Pancreas (tissue), 10 donors: ENCODE results near the gene RABGGTB. TPM values are rescaled to one million over a fixed set of nuclear protein-coding genes. Genes with fewer than 3 reads are reported as not detected.
A peak's percentile ranks its signal among the peaks of the same experiment; 100 is the strongest.
"Not testable (repeated sequence)": the region's sequence is repeated elsewhere in the genome, so short reads cannot be mapped to it uniquely, and the experiment has no call there.

Experiments
- ATAC-seq, 4 donors: fragments of 200-7000 bp; cut with Tn5 transposase; one replicate each; pipeline versions ENCODE4 v1.8.0 to v1.9.1; 2020; ENCODE audit warnings: mild to moderate bottlenecking in 4 of 4, moderate library complexity in 4 of 4
- DNase-seq, 6 donors: peaks; one replicate each; pipeline ENCODE4 v3.0.0-alpha.2; 2020
- FAIRE-seq: peaks from 2 replicates; lab custom pipeline; 2012; peaks lifted over from hg19 to GRCh38; lab: Jason Lieb, UNC
- H3K27ac ChIP-seq, 4 donors: fragments of 200-600 bp; sonication (generic); 1 replicate in 3 of 4; 2 replicates in 1 of 4; pipeline versions ENCODE4 v1.5.0 to v1.8.0; 2020
- H3K27me3 ChIP-seq, 4 donors: fragments of 200-600 bp; one replicate each; pipeline ENCODE4 v1.8.0; 2021
- H3K36me3 ChIP-seq, 3 donors: fragments of 200-600 bp; sonication (generic) in 1 of 3; one replicate each; pipeline versions ENCODE4 v1.5.0 to v1.8.0; 2020 to 2021
- H3K4me1 ChIP-seq, 3 donors: fragments of 200-600 bp; one replicate each; pipeline ENCODE4 v1.8.0; 2021
- H3K4me3 ChIP-seq, 4 donors: fragments of 200-600 bp; sonication (generic) in 2 of 4; one replicate each; pipeline versions ENCODE4 v1.5.0 to v1.8.0; 2020 to 2021
- H3K9me3 ChIP-seq, 4 donors: fragments of 200-600 bp; one replicate each; pipeline ENCODE4 v1.8.0; 2021
- WGBS, 2 donors: extraction: QIAGEN DNeasy Blood & Tissue Kit; methylation state at CpG; one replicate each; pipeline ENCODE4 v1.1.7; 2013; 5-methylcytosine and 5-hydroxymethylcytosine counted together
- intact Hi-C, 3 donors: fragments of 100-400 bp; cut with DNase I; formaldehyde crosslinking; loops; one replicate each; pipeline versions ENCODE4 v1.11.1 to v1.14.2; 2022
- polyA plus RNA-seq, 2 donors: library from polyadenylated mRNA; stranded (reverse); fragments of 200-250 nt; gene quantifications; one replicate each; pipeline ENCODE4 v1.2.3, GENCODE V29; 2013
- total RNA-seq, 6 donors: library from RNA; stranded (reverse); fragmentation: NEBNext Ultra II Directional in 4 of 6; extraction: Animal tissue kit (Norgen Biotek cat#: 25700) in 4 of 6; gene quantifications; one replicate each; pipeline versions ENCODE4 v1.2.1 to v1.2.4, GENCODE V29; 2021 to 2023
- TF ChIP-seq, protein P1 (sequence below), 4 donors: fragments of 200-600 bp; sonication (generic) in 3 of 4; IDR thresholded peaks; one replicate each; pipeline versions ENCODE4 v1.5.0 to v1.8.0; 2021; ENCODE audit warnings: antibody characterized with exemption in 4 of 4
- donor health status: healthy with polysubstance abuse.
- donor health status: DM: no; HTN: no; CAD: no; lungs with moderate emphysema.
- donor health status: DM: no; HTN: no; CAD: no.
- donor health status: control.
- donor health status: control.
- donor health status: Bipolar disorder and iron deficiency.
- donor health status: DM: yes; HTN: yes; CAD: no.
- donor health status: DM: no; HTN: no; CAD: no.
- donor health status: DM: no; HTN: no; CAD: no.
- donor health status: DM: yes; HTN: yes; CAD: no.

Gene RABGGTB
- total and polyA plus RNA-seq, 8 donors = 31.5 to 59.2 (median 36.6) TPM

DNA sequence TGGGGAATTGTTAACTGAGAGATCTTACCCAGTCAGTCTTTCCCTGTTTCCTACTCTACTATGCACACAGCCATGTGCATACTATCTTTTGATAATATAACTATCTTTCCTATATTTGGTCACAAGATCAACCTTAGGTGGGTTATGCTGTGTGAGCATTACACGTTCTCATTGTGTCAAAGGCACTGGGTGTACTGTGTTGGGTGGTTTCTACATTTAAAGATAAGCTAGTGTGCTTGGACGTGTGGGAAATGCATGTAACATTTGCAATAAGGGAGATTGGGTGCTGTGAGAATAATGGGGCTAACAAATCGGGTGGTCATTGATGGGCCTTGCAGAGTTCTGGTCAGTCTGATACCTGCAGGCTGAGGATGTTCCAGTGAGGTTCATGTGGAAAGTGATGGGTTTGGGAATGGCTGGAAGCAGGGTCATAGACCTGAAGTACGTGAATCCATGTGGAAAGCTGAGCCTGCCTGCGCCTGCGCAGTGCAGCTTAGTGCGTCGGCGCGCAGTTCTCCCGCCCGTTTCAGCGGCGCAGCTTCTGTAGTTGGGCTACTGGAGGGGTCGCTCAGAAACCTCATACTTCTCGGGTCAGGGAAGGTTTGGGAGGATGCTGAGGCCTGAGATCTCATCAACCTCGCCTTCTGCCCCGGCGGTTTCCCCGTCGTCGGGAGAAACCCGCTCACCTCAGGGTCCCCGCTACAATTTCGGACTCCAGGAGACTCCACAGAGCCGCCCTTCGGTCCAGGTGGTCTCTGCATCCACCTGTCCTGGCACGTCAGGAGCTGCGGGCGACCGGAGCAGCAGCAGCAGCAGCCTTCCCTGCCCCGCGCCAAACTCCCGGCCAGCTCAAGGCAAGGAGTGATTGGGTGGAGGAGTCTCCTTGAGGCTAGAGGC is 10.6 kb downstream of the RABGGTB start, which contains the start of gene MSH4:
Gene MSH4, plus strand, starts transcription at position 507 of the 897 bp plus-strand sequence. Its CDS starts 104 bp downstream, at position 611.
- intact Hi-C loops = loop anchor here in 1 of 3 donors (10.0 kb wide), 1 partner anchor 72 kb away; the partner anchor contains the start of gene ACADM
- peaks cover 0 to 47% (median 30%) of the 10 kb centered on the region in 3 donors for H3K36me3 ChIP-seq
- ATAC-seq = peak in 3 of 4 donors; percentile 39 to 67 (median 46)

DNA sequence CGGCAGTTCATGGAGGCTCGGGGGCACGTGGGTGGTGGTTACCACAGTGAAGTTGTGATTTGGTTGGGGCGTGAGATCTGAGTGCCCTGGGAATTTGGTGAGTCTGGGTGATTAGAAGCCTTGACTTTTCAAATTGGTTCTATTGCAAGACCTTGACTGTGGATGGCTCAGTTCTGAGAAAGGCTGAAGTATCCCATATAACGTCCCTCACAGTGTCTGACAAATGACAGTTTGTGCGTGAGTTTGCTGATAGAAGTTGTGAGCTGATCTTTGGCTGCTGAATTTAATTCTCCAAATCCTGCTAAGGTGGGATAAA is 11.2 kb downstream of the RABGGTB start:
- WGBS, 2 donors = 76 to 78% methylated on average over 6 of the region's 6 CpGs
- intact Hi-C loops = loop anchor here in 1 of 3 donors (10.0 kb wide), 1 partner anchor 72 kb away; the partner anchor contains the start of gene ACADM
- no peaks in the 10 kb centered on the region for H3K27me3 ChIP-seq
- peaks cover 0 to 40% (median 25%) of the 10 kb centered on the region in 3 donors for H3K36me3 ChIP-seq
- ATAC-seq (no peak), FAIRE-seq (no peak), DNase-seq (no peak)
- no peaks in the 10 kb centered on the region for H3K9me3 ChIP-seq
- H3K27ac ChIP-seq = no peak overlapping the region
- TF ChIP-seq, protein P1, sequence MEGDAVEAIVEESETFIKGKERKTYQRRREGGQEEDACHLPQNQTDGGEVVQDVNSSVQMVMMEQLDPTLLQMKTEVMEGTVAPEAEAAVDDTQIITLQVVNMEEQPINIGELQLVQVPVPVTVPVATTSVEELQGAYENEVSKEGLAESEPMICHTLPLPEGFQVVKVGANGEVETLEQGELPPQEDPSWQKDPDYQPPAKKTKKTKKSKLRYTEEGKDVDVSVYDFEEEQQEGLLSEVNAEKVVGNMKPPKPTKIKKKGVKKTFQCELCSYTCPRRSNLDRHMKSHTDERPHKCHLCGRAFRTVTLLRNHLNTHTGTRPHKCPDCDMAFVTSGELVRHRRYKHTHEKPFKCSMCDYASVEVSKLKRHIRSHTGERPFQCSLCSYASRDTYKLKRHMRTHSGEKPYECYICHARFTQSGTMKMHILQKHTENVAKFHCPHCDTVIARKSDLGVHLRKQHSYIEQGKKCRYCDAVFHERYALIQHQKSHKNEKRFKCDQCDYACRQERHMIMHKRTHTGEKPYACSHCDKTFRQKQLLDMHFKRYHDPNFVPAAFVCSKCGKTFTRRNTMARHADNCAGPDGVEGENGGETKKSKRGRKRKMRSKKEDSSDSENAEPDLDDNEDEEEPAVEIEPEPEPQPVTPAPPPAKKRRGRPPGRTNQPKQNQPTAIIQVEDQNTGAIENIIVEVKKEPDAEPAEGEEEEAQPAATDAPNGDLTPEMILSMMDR (IDR thresholded peaks at IDR 0.05) = no peak
- no peak overlapping the region for H3K4me3 ChIP-seq
- H3K4me1 ChIP-seq = no peaks in the 10 kb centered on the region

More for the DNA sequence above, 10.6 kb downstream of the RABGGTB start, which contains the start of gene MSH4:
- TF ChIP-seq, protein P1 (IDR thresholded peaks at IDR 0.05) = no peak
- WGBS, 2 donors = 75 to 86% methylated on average over 34 of the region's 34 CpGs
- no peak within 1 kb of the TSS for H3K4me3 ChIP-seq
- no peak for FAIRE-seq
- peak in 3 of 6 donors; percentile 28 to 74 (median 58) for DNase-seq
- no peaks in the 10 kb centered on the region for H3K27me3 ChIP-seq
- no peaks in the 10 kb centered on the region for H3K4me1 ChIP-seq
- no peaks in the 10 kb centered on the region for H3K9me3 ChIP-seq
- H3K27ac ChIP-seq = no peak within 1 kb of the TSS

DNA sequence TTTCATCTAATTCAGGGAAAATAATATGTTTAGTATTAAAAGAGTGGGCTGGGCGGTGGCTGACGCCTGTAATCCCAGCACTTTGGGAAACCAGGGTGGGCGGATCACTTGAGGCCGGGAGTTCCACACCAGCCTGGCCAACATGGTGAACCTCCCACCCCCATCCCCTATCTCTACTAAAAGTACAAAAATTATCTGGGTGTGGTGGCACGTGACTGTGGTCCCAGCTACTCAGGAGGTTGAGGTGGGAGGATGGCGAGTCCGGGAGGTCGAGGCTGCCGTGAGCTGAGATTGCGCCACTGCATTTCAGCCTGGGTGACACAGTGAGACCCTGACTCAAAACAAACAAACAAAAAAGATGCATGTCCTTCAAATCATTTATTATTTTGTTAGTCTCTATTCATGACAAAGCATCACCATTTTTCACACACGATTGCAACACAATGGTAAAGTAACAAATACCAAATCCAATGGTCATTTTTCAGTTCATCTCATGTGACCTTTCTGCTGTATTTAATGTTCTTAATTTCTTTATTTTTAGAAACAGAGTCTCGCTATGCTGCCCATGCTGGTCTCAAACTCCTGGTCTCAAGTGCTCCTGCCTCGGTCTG is 11.7 kb downstream of the RABGGTB start:
- TF ChIP-seq, protein P1 (IDR thresholded peaks at IDR 0.05) = no peak
- FAIRE-seq (no peak), DNase-seq (no peak), ATAC-seq (no peak)
- 82 to 93% methylated on average over 13 of the region's 13 CpGs for WGBS, 2 donors
- H3K4me1 ChIP-seq = no peaks in the 10 kb centered on the region
- peaks cover 0 to 36% (median 20%) of the 10 kb centered on the region in 3 donors for H3K36me3 ChIP-seq
- intact Hi-C loops = loop anchor here in 1 of 3 donors (10.0 kb wide), 1 partner anchor 73 kb away; the partner anchor contains the start of gene ACADM
- H3K4me3 ChIP-seq = no peak overlapping the region
- no peaks in the 10 kb centered on the region for H3K9me3 ChIP-seq
- no peaks in the 10 kb centered on the region for H3K27me3 ChIP-seq
- H3K27ac ChIP-seq = no peak overlapping the region

DNA sequence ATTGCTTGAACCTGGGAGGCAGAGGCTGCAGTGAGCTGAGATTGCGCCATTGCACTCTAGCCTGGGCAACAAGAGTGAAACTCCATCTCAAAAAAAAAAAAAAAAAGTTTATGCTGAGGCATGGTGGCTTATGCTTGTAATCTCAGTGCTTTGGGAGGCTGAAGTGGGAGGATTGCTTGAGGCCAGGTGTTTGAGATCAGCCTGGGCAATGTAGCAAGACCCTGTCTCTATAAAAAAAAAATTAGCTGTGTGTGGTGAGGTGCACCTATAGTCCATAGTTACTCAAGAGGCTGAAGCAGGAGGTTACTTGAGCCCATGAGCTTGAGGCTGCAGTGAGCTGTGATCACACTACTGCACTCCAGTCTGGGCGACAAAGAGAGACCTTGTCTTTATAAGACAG is 15.4 kb downstream of the RABGGTB start:
- intact Hi-C loops = not testable (repeated sequence)

DNA sequence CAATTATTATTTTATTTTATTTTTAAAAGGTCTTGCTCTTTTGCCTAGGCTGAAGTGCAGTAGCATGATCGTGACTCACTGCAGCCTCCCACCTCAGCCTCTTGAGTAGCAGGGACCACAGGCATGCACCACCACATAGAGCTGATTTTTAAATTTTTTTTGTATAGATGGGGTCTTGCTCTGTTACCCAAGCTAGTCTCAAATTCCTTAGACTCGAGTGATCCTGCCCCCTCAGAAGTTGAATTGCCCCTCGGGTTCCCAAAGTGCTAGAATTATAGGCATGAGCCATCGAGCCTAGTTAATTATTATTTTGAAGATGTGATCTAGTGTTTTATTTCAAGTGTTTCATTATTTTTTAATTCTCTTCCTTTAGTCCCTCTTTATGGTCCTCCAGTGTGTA is 22.9 kb downstream of the RABGGTB start:
- Histone ChIP-seq H3K4me1 (no peaks in the 10 kb centered on the region), H3K9me3 (no peaks in the 10 kb centered on the region), H3K4me3 (no peak overlapping the region), H3K27ac (no peak overlapping the region), H3K36me3 (no peaks in the 10 kb centered on the region), H3K27me3 (no peaks in the 10 kb centered on the region)
- no peak for FAIRE-seq
- DNase-seq = no peak
- 66 to 69% methylated on average over 4 of the region's 4 CpGs for WGBS, 2 donors
- TF ChIP-seq, protein P1 (IDR thresholded peaks at IDR 0.05) = no peak
- intact Hi-C loops = no loop called here
- no peak for ATAC-seq

More for the DNA sequence above, 15.4 kb downstream of the RABGGTB start:
- not testable (repeated sequence) for FAIRE-seq, H3K9me3 ChIP-seq, H3K27ac ChIP-seq, H3K4me3 ChIP-seq, DNase-seq, ATAC-seq, H3K36me3 ChIP-seq, H3K27me3 ChIP-seq, H3K4me1 ChIP-seq
- 91 to 92% methylated on average over 2 of the region's 2 CpGs for WGBS, 2 donors

DNA sequence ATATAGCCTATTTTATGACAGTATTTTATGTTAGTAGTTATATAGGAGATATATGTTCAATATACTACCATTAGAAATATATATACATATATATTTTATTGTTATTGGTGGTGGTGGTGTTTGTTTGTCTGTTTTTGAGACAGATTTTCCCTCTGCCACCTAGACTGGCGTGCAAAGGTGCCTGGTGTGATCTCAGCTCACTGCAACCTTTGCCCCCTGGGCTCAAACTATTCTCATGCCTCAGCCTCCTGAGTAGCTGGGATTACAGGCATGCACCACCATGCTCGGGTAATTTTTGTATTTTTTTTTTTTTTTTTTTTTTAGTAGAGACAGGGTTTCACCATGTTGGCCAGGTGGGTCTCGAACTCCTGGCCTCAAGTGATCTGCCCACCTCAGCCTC is 24.1 kb downstream of the RABGGTB start:
- H3K9me3 ChIP-seq, FAIRE-seq, H3K27me3 ChIP-seq, intact Hi-C loops, H3K36me3 ChIP-seq, H3K4me1 ChIP-seq, ATAC-seq, H3K27ac ChIP-seq, DNase-seq, H3K4me3 ChIP-seq: not testable (repeated sequence)
- 86 to 96% methylated on average over 3 of the region's 3 CpGs for WGBS, 2 donors
